ENCODE measurements around the gene DOCK6. TPM values are rescaled to one million over a fixed set of nuclear protein-coding genes. Genes with fewer than 3 reads are reported as not detected.
A peak's percentile ranks its signal among the peaks of the same experiment; 100 is the strongest.

Gene DOCK6
- total and polyA plus RNA-seq, 9 donors, result 12.8 to 60.0 (median 31.4) TPM

- intact Hi-C loops (cut with DNase I), result no loop called here
- H3K27me3 ChIP-seq, result no peaks in the 10 kb centered on the region
- TF ChIP-seq POLR2A (IDR thresholded peaks at IDR 0.05) (no peak), EP300 (IDR thresholded peaks at IDR 0.05) (no peak), CTCF (IDR thresholded peaks at IDR 0.05) (no peak)
- no peak for DNase-seq
- WGBS, 3 donors, result 95 to 100% (median 98%) methylated on average over 5 of the region's 5 CpGs
- peaks cover 3% of the 10 kb centered on the region for H3K4me1 ChIP-seq (ENCODE audit: insufficient read depth)
- H3K27ac ChIP-seq, result no peak overlapping the region
- H3K4me3 ChIP-seq, result no peak overlapping the region
- H3K36me3 ChIP-seq, result no peaks in the 10 kb centered on the region
- H3K9me3 ChIP-seq, result no peaks in the 10 kb centered on the region
Observed at GRCh38 chr19:11244846-11245589, 17.3 kb downstream of the DOCK6 start.

GRCh38 chr19:11243798-11244169 lies 18.5 kb downstream of the DOCK6 start:
- no peak overlapping the region for H3K4me3 ChIP-seq
- H3K27ac ChIP-seq, result peak overlapping the region in 1 of 2 donors; percentile 1
- no peaks in the 10 kb centered on the region for H3K36me3 ChIP-seq
- no peak for DNase-seq
- peaks cover 3% of the 10 kb centered on the region for H3K4me1 ChIP-seq (ENCODE audit: insufficient read depth)
- TF ChIP-seq EP300 (IDR thresholded peaks at IDR 0.05) (no peak), POLR2A (IDR thresholded peaks at IDR 0.05) (no peak), CTCF (IDR thresholded peaks at IDR 0.05) (no peak)
- H3K27me3 ChIP-seq, result no peaks in the 10 kb centered on the region
- no peaks in the 10 kb centered on the region for H3K9me3 ChIP-seq
- intact Hi-C loops (cut with DNase I), result no loop called here
- 90 to 95% (median 92%) methylated on average over 7 of the region's 7 CpGs for WGBS, 3 donors

GRCh38 chr19:11242864-11243797 lies 19.2 kb downstream of the DOCK6 start:
- peak; percentile 96 to 99 (median 97) for DNase-seq
- H3K27ac ChIP-seq, result peak overlapping the region in 1 of 2 donors; percentile 1

More at GRCh38 chr19:11242864-11243797, 19.2 kb downstream of the DOCK6 start:
- TF ChIP-seq POLR2A (IDR thresholded peaks at IDR 0.05) (no peak), CTCF (IDR thresholded peaks at IDR 0.05) (peak; percentile 43 to 89 (median 66)), EP300 (IDR thresholded peaks at IDR 0.05) (no peak)
- H3K4me3 ChIP-seq, result no peak overlapping the region
- WGBS, 3 donors, result 39 to 45% (median 39%) methylated on average over 47 to 48 of the region's 48 CpGs
- no peaks in the 10 kb centered on the region for H3K9me3 ChIP-seq
- peaks cover 3% of the 10 kb centered on the region for H3K4me1 ChIP-seq (ENCODE audit: insufficient read depth)
- no peaks in the 10 kb centered on the region for H3K36me3 ChIP-seq
- no peaks in the 10 kb centered on the region for H3K27me3 ChIP-seq
- intact Hi-C loops (cut with DNase I), result no loop called here

Measured in ovary (tissue), 9 donors.